Kidney tubule cell (primary cell): ENCODE results near the gene CCDC78.

ENCODE experiments used
- DNase-seq: peaks from one replicate; pipeline ENCODE4 v3.0.0-alpha.2; 2018; ENCODE audit warnings: low spot score

Gene CCDC78

DNA sequence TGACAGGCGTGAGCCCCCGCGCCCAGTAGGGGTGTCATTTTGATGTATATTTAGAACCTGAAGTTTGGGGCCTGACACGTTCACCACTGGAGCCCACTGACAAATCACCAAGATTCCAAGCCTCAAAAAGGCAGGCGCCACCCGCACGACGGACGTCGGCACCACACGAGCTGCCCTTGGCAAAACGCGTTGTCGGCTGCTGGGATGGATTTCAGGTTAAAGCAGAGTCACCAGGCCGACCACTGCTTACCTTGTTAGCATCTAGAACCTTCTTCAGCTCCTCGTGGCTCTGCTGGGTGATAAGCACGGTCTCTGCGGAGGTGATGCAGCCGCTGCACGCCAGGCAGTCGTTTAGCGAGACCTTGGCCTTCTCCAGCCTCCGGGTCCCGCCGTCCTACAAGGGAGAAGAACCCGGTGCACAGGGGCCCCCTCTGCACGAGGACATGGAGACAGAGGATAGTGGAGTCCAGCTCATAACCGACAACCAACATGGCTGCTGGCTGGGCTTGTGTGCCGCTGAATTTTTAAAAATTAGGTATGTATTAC is 10.8 kb upstream of the CCDC78 start:
- no peak for DNase-seq

DNA sequence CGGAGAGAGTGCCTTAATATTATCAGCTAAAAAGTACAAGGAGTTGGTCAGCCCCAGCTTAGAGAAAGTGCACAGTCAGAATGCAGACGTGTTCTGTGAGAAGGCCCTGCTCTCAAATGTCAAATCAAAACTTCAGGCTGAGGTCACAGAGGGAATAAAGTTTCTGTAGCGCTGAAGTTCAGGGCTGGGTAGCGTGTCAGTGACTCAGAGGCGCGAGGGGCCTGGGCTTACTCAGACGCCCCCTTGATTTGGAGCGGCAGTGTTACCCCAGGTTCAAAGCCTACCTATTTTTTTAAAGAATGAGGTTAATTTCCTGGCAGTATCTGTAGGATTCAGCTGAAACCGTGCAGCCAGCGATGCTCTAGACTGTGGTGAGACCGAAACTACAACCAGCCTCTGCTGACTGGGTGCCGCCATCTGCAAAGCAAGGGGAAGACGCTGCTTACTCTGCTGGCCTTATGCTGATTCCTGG is 9.8 kb upstream of the CCDC78 start:
- DNase-seq = no peak

DNA sequence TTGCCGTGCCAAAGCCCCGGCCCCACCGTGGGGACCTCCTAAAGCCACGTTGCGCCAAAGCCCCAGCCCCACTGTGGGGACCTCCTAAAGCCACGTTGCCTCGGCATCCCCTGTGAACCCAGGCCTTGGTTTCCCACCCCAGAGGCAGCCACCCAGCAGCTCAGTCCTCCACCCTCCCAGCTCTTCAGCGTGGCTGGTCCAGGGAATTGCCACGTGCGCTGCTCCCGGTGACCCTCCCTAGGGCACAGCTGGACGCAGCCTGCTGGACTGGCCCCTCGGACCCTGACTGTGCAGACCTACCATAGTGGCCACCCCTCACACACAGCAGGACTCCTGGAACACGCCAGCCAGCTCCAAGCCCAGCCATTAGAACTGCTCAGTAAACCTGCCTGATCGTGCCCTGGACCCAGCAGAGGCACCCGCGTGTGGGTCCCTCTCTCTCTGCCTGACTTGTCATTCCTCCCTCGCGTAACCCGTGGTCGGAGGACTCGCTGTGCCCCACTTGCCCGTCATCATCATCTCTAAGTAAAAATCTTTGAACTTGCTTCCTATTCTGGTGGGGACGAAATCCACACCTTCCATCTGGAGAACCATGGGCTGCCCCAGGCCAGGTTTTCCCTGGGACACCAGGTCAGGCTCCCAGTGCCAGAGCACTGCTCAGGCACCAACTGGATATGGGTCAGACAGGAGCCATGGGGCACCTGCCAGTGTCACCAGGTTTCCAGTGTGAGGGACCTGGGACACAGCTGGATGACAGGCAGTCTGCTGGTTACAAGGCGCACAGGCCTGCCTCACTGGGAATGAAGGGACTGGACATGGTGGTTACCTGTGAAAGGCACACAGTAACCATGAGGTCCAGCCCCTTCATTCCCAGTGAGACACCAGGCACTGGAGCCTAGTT is 9.0 kb upstream of the CCDC78 start:
- DNase-seq = no peak

DNA sequence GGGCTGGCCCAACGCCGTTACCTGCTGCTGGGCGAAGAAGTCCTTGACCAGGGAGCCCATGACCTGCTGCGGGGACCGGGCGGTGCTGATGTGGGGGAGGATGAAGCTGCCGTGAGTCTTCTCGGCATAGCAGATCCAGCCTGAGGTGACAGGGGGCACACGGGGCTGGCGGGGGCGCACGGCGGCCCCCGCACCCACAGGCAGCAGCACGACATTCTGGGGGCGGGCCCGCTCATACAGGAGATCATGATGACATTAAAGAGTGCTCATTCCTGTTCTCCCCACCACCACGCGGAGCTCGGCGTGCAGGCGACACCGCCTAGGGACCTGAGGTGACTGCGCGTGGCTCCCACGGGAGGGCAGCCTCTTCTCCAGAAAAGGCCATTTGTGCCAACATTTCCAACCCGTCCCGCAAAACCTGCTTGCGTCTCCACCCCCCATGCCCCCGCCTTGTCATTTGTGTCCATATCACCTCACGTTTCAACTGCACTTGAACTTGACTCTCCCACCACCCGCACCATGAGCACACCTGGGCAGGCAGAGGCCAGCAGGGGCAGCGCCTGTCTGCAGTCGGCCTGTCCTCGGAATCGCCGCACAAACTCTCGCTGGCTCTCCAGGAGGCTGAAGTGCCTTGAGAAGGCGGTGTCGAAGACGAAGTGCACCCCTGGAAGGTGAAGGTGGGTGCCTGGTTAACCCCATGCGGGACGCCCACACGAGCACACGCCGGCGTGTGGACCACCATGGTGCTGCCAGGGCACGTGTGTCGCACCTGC is 8.2 kb upstream of the CCDC78 start:
- DNase-seq = no peak

GRCh38 chr16:733382-734207 is 7.4 kb upstream of the CCDC78 start:
- no peak for DNase-seq

GRCh38 chr16:732936-733335 is 6.7 kb upstream of the CCDC78 start:
- DNase-seq = no peak

DNA sequence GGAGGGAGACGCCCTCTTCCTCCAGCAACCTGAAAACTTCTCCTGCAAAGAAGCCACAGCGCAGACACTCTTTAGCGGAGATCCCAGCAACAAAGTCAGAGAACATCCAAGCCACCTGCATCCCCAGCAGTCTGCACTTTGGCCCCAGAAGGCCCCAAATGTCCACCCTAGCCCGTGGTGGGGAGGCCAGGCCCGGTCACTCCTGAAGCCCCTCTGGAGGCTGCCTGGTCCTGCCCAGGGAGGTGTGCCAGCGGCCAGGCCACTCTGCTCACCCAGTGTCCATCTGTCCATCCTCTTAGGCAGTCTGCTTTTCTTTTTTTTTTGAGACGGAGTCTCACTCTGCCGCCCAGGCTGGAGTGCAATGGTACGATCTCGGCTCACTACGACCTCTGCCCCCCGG is 6.1 kb upstream of the CCDC78 start:
- DNase-seq = no peak

GRCh38 chr16:730666-731509 is 4.6 kb upstream of the CCDC78 start:
- DNase-seq = no peak

DNA sequence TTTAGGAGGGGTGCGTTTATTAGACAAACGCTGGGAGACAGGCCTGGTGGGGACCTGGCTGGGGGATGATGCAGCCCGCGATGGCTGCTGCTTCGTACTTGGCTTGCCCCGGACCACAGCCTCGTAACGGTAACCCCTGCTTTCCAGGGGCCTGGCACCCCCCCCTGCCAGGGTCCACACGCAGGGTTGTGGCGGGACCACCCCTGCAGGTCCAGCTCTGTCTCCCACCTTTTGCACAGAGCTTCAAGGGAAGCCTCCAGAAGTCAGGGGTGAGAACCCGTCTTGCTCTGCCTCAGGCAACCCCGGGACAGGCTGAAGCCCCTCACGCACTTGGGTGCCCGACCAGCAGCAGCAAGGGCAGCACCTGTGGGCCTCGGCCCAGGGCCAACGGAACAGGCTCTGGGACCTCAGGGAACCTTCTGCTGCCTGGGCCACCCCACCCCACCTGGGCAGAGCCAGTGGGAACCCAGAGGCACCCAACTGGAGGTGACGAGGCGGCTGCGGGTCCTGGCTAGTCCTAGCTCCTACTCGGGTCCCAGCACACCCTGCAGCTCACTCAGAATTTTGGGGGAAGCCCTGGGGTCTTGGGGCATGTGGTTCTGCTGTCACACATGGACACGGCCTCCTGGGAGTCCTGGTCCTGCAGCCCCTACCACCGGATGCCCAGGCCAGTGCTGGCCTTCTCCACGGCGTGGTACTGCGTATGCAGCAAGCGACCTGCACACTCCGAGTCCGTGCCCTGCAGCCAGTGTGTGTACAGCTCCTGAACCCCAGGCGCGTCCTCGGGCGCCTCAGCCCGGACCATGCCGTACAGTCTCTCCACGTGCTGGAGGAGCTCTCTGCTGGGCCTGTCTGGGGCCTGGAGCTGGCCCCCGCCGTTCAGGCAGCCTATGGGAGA is 3.8 kb upstream of the CCDC78 start:
- DNase-seq = no peak

DNA sequence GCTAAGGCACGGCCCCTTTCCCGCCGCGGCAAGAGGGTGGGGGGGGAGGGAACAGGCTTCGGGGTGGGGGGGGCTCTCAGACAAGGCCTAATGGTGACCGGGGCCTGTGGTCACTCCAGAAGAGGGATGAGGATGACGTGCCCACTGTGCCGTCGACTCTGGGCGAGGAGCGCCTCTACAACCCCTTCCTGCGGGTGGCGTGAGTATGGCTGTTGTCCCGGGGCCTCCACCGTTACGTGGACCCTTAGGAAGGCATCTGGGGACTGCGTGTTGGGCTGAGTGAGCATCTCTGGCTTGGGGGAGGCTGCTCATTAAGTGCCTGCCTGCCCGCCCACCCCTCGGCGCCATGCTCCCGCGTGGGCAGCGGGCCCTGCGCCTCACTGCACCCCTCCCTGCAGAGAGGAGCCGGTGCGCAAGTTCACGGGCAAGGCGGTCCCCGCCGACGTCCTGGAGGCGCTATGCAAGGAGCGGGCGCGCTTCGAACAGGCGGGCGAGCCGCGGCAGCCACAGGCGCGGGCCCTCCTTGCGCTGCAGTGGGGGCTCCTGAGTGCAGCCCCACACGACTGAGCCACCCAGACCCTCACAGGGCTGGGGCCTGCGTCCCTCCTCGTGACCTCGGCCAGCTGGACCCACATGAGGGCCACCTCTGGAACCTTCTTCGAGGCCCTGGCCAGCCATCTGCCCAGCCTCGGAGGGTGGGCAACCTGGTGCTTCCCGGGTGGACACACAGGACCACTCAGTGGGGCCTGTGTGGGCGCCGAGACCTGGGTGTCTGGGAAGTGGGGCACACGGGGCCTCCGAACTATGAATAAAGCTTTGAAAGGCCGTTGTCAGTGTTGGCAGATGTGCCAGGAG is 2.9 kb upstream of the CCDC78 start:
- no peak for DNase-seq

- peak; percentile 88 for DNase-seq
Observed at GRCh38 chr16:728131-728889, 2.1 kb upstream of the CCDC78 start.

GRCh38 chr16:727291-727977 is 1.2 kb upstream of the CCDC78 start:
- no peak for DNase-seq

DNA sequence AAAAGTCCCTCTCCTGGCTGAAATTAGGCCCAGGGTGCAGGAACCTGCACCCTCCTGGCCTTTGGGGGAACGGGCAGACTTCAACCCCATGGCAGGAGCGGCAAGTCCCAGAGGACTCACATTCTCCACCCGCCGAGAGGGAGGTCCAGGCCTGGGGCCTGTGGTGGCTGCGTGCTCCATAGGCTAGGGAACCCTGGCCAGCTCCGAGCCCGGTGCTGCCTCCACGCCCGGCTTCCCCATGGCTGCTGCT is 130 bp downstream of the CCDC78 start:
- DNase-seq = no peak

GRCh38 chr16:725463-726187 is 618 bp downstream of the CCDC78 start:
- DNase-seq = no peak

DNA sequence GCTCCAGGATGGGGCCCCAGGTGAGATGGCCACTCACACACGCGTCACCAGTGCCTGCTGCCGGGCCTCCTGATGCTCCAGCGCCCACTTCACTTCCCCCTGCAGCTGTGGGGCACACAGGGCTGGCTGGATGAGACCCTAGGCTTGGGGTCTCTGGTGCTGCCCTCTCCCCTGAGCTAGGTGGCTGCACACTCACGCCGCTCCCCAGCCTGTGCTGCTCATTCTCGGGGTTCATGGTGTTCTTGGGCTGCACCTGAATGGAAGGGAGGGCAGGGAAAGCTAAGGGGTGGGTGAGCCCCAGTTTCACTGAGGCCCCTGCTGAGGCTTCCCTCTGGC is 1.2 kb downstream of the CCDC78 start:
- no peak for DNase-seq

DNA sequence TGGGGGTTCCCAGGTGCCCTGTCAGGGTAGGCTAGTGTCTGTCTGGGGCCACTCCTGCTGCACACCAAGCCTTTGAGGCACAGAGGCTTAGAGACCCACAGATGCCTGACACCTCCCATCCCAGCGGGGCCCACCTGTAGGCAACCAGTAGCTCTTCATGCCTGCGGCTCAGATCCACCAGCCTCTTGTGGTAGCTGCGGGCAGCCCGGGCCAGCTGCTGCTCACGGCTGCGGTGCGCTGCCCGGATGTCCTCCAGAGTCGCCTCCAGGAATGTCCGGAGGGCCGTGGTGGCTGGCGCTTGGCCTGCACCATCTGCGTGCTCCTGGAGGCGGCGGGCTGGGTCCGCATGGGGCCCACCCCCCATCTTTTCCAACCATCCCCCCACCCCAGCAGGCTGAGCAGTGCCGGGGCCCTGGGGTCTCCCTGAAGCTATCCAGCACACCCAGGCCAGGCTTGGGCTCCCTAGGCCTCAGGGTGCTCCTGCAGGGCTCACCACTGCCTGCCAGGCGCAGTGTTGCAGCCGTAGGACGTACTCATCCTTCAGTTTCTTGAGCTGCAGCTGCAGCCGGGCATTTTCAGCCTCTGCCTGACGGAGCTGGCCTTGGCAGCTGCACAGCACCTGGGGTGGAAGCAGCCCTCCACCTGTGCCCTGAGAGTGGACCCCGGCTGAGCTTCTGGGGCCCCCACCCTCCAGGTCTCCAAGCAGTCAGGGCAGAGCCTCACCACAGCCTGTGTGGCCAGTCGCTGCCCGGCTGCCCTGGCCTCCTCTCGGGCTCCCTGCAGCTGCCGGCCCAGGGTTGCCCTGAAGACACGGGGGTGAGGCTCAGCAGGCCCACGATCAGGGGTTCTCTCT is 1.8 kb downstream of the CCDC78 start:
- no peak for DNase-seq

GRCh38 chr16:723695-724094 is 2.5 kb downstream of the CCDC78 start:
- DNase-seq = no peak
